Raji (cell line): ENCODE measurements around the gene TADA2A.

Experiments used
- POLR2A ChIP-seq: IDR thresholded peaks from 2 replicates; pipeline ENCODE4 v1.6.1; 2011; ENCODE audit warnings: low read depth, low read length, control low read depth; ENCODE audit not compliant: insufficient read depth

The TADA2A gene, protein sequence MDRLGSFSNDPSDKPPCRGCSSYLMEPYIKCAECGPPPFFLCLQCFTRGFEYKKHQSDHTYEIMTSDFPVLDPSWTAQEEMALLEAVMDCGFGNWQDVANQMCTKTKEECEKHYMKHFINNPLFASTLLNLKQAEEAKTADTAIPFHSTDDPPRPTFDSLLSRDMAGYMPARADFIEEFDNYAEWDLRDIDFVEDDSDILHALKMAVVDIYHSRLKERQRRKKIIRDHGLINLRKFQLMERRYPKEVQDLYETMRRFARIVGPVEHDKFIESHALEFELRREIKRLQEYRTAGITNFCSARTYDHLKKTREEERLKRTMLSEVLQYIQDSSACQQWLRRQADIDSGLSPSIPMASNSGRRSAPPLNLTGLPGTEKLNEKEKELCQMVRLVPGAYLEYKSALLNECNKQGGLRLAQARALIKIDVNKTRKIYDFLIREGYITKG

DNA sequence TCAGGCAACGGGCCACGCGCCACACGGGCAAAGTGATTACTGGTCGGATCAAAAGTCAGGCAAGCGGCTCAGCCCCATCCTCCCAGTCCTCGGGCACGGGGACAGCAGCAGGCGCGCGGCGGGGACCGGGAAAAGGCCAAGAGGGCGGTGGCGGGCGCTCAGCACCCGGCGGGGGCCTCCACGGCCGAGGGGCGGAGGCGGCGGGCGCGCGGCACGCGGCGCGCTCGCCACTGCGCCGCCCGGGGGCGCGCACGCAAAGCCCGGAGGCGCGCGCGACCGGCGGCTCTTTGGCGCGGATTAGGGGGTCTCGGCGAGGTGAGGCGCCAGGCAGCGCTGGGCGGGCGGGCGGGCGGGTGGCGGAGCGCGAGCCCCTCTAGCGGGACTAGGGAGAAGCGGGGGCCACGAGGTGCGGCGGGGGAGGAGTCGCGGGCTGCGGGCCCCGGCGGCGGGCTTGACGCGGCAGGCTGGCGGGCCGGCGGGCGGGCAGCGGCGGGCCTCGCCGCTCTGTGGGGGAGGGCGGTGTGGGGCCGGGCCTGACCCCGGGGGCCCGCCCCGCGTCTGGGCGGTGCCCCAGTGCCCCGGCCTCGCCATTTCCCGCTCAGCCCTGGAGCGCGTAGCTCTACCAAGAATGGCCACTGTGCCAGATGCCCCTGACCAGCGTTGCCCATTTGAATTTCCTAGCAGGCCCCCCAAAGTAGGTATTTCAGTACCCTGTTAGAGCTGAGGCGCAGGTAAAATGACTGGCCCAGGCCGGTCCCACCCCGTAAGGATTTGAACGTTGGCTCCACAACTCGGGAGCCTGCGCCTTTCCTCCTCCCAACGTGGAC is at the start of gene TADA2A, which contains the start of gene ACACA:
TADA2A (plus strand) TSS at position 252 of the 827 bp plus-strand sequence. CDS start 4,480 bp downstream, outside the sequence.
ACACA (minus strand) TSS at position 202 of the 827 bp plus-strand sequence. CDS start 537 bp downstream, outside the sequence.
- TF ChIP-seq POLR2A, result peak; percentile 89

DNA sequence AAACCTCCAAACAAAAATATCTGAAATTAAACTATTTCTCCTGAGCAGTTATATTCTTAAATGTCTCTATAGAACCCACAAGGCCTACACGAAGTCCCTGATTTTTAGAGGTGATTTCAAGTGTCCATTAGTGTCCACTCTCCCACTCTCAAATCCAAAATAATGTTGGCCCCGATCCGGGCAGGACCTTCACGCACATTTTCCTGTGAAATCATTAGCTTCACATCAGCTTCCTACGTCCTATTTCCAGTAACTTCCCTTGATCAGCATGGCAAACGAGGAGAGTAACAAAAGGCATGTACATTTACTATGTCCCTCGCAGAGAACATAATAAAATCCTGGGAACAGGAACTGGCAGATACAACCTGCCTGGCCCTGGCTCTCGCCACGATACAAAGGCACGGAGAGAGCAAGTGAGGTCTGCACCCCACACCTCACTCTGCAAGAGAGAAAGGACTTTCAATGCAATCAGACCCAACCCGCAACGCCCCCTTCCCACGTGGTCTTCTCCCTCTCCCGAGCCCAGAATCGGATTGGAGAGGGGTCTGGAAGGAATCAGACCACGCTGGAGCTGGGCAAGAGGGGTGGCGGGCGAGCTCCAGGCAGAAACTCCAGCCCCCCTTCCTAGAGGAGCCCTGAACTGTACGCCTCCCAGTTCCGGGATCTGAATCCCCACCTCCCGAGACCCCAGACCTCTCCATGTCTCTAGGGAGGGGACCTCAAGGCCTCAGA is 48.4 kb upstream of the TADA2A start:
- TF ChIP-seq POLR2A, result no peak

DNA sequence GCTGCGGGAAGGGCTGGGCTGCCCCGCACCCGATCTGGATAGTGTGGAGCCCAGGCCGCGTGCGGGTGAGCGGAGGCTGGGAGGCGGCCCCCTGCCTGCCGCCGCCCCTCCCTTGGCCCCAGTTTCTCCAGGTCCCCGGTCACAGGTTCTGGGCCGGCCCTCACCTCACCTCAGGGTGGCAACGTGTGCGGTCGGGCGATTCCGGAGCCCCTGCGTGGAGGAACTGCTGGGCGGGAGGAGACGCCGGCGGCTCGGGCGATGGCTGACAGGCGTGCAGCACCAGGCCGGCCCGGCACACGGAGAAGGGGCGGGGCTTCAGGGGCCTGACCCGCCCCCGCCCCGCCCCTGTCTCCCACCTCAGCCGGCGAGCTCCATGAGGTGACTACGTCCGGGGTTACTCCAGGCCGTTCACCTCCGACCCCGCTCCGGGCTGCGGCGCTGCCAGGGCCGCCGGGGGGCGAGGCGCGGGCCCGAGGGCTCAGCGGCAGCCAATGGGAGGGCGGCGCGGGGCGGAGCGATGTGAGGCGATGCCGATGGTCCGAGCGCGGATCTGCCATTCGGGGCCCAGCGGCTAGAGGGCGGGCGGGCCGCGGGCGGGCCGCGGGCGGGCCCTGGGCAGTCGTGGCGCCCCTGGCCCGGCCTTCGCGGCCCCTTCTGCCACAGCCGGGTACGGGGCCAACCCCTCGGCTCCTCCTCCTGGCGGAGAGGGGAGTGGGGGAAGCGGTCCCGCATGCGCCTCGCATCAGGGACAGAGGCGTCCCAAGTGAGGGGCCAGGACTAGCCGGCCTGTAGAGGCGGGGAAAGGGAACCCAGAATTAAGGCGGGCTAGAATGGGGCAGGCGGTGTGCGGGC is 47.6 kb upstream of the TADA2A start:
- TF ChIP-seq POLR2A, result peak; percentile 62

DNA sequence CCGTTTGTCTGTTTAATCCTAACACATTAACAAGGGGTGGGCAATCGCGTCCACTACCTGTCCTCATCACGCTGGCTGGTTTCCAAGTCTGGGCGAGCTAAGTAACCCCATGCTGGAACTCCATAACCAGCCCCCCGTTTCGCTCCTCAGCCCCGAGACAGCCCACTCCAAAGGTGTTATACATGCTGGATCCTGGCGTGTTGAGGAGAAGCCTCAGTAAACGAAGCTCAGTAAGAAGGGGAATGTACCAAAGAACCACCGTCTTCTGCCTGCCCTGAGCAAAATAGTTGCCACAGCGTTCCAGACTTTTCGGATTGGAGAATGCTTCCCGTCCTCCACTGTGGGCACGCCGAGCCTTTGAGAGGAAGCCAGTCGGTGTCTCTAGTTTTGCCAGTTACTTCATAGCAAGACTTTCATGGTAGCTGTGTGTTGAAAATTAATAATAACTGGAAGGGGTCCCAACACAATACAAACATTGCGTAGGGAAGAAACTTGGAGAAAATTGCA is 47.0 kb upstream of the TADA2A start:
- TF ChIP-seq POLR2A, result 0 out of 2 replicates have a peak, but pooled peaks have one; percentile 11

DNA sequence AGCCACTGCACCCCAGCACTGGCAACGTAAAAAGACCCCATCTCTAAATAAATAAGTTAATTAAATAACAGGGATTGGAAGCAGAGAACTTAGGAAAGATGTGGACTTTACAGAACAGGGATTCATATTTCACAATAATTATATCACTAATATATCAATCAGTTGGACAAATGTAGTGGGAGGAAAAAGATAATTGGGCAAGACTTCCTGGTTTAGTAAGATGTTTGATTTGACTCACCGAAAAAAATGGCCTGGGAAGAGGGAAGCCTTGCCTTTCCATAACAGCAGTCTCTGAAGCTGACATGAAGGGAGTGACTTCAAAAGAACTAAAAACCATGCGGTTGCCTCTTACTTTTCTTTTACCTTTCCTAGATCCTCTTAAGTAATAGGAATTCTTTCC is 46.1 kb upstream of the TADA2A start:
- no peak for TF ChIP-seq POLR2A

DNA sequence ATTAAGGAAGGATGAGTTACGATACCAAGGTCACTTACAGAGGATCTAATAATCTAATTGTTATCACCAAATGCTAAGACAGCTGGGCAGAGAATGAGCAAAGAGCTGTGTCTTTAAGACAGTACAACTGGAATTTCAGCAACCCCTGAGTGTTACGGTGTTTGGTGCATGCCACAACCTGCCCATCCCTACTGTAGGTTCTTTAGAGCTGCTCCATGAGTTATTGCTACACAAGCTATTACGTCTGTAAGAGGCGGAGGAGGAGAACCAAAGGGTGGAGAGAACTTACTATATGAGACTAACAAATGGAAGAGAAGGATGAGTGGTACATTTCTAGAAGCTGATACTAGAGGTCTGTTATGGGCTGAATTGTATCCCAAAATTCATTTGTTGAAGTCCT is 45.1 kb upstream of the TADA2A start:
- TF ChIP-seq POLR2A, result no peak

DNA sequence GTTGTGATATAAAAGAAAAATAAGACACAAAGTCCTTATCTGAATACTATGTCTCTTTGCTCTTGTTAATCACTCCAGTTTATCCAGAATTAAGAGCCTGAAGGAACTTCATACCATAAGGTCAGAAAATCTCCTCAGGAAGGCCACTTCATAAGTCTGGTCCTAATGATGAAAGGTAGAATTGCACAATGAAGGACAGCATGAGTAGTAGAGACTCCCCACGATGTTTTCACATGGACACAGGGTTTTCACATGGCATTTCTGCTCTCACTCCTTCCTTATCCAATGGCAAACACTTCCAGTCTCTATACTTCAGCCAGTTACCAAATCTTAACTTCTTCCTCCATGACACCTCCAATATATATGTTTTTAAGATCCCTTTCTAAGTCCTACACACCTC is 41.1 kb upstream of the TADA2A start:
- TF ChIP-seq POLR2A, result no peak

DNA sequence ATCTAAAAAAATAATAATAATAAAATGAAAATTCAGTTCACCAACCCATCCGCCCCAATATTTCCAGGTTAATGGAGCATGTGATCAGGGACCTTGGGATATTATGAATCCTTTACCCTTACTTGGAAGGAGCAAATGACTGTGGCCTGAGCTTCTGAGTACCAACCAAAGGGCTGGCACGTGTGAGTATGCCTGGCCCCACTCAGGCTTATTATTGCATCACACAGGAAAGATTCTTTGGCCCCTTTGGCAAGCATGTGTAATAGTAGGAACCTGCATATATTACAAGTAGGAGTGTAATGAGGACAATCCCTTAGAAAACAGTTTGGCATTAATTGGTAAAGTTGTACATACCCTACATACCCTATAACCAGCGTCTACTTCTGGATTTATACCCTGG is 38.1 kb upstream of the TADA2A start:
- TF ChIP-seq POLR2A, result no peak

DNA sequence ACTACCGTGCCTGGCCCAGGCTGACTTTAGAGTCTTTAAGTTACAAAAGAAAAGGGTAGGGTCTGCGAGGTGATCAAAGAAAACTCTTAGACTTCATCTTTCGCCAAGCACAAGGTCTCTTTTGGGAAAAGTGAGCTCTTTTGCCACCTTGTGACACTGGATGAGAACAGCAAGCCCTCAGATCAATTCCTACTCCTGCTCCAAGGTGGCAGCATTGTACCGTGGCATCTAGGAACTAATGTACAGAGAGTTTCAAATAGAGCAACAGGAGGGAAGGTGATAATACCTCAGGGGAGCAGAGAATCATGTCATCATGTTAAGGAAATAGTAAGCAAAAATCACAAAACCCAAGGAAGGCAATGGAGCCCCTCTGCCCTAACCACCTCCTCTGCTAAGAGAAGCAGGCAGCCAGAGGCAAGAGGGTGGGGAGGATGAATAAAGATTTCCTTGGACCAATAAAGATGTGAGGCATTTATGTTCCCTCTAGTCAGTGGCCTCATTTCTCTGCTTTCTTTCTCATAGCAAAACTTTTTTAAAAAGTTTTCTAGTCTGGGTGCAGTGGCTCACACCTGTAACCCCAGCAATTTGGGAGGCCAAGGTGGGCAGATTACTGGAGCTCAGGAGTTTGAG is 33.0 kb upstream of the TADA2A start:
- no peak for TF ChIP-seq POLR2A

DNA sequence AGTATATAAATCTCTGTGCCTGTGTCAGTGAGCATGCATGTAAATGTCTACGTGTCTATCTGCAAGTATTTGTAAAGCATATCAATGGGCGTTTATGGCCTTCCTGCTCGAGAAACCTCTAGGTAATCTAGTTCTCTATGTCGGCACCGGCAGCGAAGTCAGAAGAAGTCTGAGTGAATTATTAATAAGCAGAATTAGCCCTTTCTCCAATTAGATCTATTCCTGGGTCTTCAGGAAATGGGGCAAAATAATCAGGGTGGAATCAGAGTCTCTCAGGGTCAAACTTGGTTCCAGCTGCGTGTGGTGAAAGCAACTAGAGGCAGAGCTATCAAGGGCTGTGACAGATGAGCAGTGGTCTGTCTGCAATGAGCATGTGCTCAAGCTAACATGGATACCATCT is 31.0 kb upstream of the TADA2A start, which contains the start of gene C17orf78:
C17orf78 (plus strand) TSS at position 280 of the 400 bp plus-strand sequence; CDS start at position 388, 108 bp downstream.
- TF ChIP-seq POLR2A, result no peak

DNA sequence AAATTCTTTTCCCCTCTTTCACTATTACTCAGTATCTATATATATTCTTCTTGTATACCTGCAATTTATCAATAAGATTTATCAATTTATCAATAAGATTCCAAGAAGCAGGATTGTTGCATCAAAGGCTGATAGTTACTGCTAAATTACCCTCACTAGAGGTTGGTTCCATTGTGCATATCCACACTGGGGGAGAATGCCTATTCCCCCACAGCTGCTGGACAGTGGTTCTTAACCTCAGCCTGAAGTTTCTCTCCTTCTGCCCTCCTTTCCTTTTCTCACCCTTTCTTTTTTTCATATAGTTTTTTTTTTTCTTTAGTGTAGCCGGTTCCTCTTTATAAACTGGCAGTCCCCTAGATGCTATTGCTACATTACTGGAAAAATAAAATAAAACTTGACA is 24.6 kb upstream of the TADA2A start:
- no peak for TF ChIP-seq POLR2A

DNA sequence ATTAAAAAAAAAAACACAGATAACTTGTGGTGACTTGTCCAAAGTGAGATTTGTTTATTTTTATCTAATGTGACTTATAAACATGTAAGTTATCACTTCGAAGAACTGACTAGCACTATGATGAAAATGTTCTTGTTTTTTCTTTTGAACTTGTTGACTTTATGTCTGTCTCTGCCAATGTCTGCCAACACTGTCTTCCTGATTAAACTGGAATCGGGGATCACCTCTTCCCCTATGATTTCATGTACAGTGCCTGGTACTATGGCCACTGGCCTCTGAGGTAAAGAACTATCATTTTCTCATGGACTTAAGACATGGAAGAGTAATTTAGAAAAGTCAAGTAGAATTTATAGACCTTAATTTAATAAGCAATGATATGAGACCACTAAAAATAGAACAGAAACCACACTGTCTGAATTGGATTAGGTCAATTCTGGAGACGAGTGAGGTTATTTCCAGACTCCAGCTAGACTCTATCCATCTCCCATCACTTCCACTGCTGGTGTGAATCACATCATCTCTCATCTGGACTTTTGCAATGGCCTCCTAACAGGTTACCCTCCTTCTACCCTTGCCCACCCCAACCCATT is 22.0 kb upstream of the TADA2A start:
- TF ChIP-seq POLR2A, result no peak

DNA sequence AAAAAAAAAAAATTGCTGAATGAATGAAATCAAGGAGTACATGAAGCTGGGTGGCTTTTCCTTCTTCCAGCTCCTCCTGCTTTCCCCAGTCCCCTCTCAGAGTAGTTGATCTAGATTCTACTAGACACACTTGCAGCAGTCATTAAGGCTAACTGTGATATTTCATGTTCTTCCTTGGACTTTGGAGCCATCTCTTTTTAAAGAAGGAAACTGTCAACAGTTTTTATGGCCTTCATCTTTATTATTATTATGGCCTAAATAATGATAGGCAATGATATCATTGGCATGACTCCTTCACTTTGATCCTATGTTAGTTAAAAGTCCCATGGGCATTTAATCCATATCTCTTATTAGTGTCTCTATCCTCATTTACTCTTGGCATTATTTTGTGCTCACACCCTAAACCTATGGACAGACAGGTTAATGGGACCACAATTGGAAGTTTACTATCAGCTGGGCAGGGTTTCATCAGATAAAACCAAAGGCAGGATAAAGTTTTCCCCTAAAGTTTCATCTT is 21.2 kb upstream of the TADA2A start:
- TF ChIP-seq POLR2A, result no peak
